ENCODE results near the gene VEZF1.
A peak's percentile ranks its signal among the peaks of the same experiment; 100 is the strongest.
"Not testable (repeated sequence)": the region's sequence is repeated elsewhere in the genome, so short reads cannot be mapped to it uniquely, and the experiment has no call there.

The VEZF1 gene

GRCh38 chr17:57965521-57966160 lies 22.4 kb downstream of the VEZF1 start:
- H3K9ac ChIP-seq (ENCODE audit: low read depth, low read length), result no peak overlapping the region
- no peaks in the 10 kb centered on the region for H3K27me3 ChIP-seq (ENCODE audit: control insufficient read depth, insufficient read depth, low read length)
- H3K9me3 ChIP-seq (replicated peaks; ENCODE audit: low read length), result no peaks in the 10 kb centered on the region
- H3K4me3 ChIP-seq (ENCODE audit: low read length), result no peak overlapping the region
- H3K36me3 ChIP-seq (ENCODE audit: insufficient read depth, low read length), result no peaks in the 10 kb centered on the region
- H3K4me2 ChIP-seq (ENCODE audit: low read length), result no peak overlapping the region
- H3K4me1 ChIP-seq (ENCODE audit: control insufficient read depth, insufficient read depth, low read length), result peaks cover 4% of the 10 kb centered on the region

- Histone ChIP-seq H3K27me3 (ENCODE audit: control insufficient read depth, insufficient read depth, low read length) (peaks cover 3% of the 10 kb centered on the region), H3K36me3 (ENCODE audit: insufficient read depth, low read length) (no peaks in the 10 kb centered on the region), H3K9me3 (replicated peaks; ENCODE audit: low read length) (no peaks in the 10 kb centered on the region), H3K4me3 (ENCODE audit: low read length) (no peak overlapping the region), H3K4me1 (ENCODE audit: control insufficient read depth, insufficient read depth, low read length) (no peaks in the 10 kb centered on the region), H3K9ac (ENCODE audit: low read depth, low read length) (no peak overlapping the region), H3K4me2 (ENCODE audit: low read length) (no peak overlapping the region)
Measured at GRCh38 chr17:57963149-57963511, 24.9 kb downstream of the VEZF1 start.

DNA sequence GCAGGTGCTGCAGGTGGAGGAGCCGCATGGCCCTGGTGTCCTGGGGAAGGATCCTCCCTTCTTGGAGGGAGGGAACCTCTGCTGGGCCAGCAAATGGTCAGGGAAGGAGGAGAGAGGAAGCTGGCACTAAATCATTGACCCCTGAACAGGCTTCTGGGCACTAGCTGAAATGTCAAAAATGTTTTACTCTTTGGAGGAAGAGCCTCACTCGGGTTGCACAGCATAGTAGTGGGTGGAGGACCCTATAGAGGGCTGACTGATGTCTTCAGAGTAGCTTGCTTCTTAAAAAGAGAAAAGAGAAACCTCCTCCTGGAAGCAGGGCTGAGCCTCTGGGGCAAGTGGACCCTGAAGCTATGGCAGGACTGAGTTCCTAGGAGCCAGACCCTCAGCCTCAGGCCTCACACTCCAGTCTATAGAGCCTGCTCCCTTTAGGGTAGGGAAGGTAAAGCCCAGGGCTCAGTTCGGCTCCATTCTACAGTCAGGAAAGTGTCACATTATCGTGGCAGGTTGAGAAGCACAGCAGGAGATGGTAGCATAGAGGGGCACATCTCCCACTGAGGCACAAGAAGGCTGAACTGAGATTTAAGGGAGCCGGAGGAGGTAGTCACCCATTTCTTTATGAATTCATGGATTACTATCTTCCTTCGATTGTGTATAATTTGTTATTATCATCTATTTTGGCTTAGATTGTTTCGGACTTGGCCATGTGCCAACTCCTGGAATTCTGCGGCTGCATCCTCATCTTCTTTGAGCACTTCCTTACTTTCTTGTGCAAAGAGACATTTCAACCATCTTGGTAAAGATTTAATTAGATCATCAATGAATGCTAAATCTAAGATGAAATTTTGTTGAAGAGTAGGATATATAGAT lies 25.5 kb downstream of the VEZF1 start:
- H3K4me3 ChIP-seq (ENCODE audit: low read length), result no peak overlapping the region
- H3K9me3 ChIP-seq (replicated peaks; ENCODE audit: low read length), result no peaks in the 10 kb centered on the region
- H3K4me1 ChIP-seq (ENCODE audit: control insufficient read depth, insufficient read depth, low read length), result no peaks in the 10 kb centered on the region
- no peaks in the 10 kb centered on the region for H3K36me3 ChIP-seq (ENCODE audit: insufficient read depth, low read length)
- H3K9ac ChIP-seq (ENCODE audit: low read depth, low read length), result no peak overlapping the region
- H3K27me3 ChIP-seq (ENCODE audit: control insufficient read depth, insufficient read depth, low read length), result peaks cover 3% of the 10 kb centered on the region
- no peak overlapping the region for H3K4me2 ChIP-seq (ENCODE audit: low read length)

DNA sequence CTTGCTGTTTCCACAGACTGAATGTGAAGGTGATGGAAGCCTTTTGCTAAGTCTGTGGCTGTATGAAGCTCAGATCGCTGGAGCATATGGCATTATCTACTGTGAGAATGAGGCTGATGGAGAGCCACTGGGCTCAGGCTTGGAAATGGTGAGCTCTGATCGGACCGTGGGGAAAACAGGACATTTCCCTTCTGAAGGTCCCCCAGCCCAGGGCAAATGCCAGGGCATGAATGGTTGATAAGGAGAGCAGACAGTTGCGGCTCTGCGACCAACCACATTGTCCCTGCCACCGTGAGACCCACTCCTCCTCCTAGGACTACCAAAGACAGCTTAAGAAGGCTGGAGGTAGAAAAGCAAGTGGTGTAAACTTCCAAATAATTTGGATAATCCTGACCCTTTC lies 28.1 kb downstream of the VEZF1 start:
- Histone ChIP-seq H3K9me3 (replicated peaks; ENCODE audit: low read length) (no peaks in the 10 kb centered on the region), H3K4me2 (ENCODE audit: low read length) (no peak overlapping the region), H3K4me3 (ENCODE audit: low read length) (no peak overlapping the region), H3K9ac (ENCODE audit: low read depth, low read length) (no peak overlapping the region), H3K4me1 (ENCODE audit: control insufficient read depth, insufficient read depth, low read length) (peaks cover 12% of the 10 kb centered on the region), H3K36me3 (ENCODE audit: insufficient read depth, low read length) (no peaks in the 10 kb centered on the region), H3K27me3 (ENCODE audit: control insufficient read depth, insufficient read depth, low read length) (peaks cover 3% of the 10 kb centered on the region)

DNA sequence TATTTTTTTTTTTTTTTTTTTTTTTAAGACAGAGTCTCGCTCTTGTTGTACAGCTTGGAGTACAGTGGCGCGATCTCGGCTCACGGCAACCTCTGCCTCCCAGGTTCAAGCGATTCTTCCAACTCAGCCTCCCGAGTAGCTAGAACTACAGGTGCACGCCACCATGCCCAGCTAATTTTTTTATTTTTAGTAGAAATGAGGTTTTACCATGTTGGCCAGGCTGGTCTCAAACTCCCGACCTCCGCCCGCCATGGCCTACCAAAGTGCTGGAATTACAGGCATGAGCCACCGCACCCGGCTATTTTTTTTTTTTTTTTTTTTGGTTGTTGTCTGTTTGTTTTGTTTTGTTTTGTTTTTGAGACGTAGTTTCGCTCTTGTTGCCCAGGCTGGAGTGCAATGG lies 29.7 kb downstream of the VEZF1 start:
- H3K27me3 ChIP-seq (ENCODE audit: control insufficient read depth, insufficient read depth, low read length); H3K9ac ChIP-seq (ENCODE audit: low read depth, low read length): not testable (repeated sequence)

GRCh38 chr17:57957886-57958285 lies 30.2 kb downstream of the VEZF1 start:
- H3K36me3 ChIP-seq (ENCODE audit: insufficient read depth, low read length), result no peaks in the 10 kb centered on the region
- H3K4me3 ChIP-seq (ENCODE audit: low read length), result no peak overlapping the region
- H3K9ac ChIP-seq (ENCODE audit: low read depth, low read length), result no peak overlapping the region
- H3K4me2 ChIP-seq (ENCODE audit: low read length), result no peak overlapping the region
- H3K4me1 ChIP-seq (ENCODE audit: control insufficient read depth, insufficient read depth, low read length), result peaks cover 28% of the 10 kb centered on the region
- peaks cover 3% of the 10 kb centered on the region for H3K27me3 ChIP-seq (ENCODE audit: control insufficient read depth, insufficient read depth, low read length)
- no peaks in the 10 kb centered on the region for H3K9me3 ChIP-seq (replicated peaks; ENCODE audit: low read length)

More for the DNA sequence above, 29.7 kb downstream of the VEZF1 start:
- H3K4me3 ChIP-seq (ENCODE audit: low read length); H3K4me2 ChIP-seq (ENCODE audit: low read length); H3K9me3 ChIP-seq (replicated peaks; ENCODE audit: low read length); H3K36me3 ChIP-seq (ENCODE audit: insufficient read depth, low read length): not testable (repeated sequence)
- H3K4me1 ChIP-seq (ENCODE audit: control insufficient read depth, insufficient read depth, low read length), result peaks cover 23% of the 10 kb centered on the region

GRCh38 chr17:57957120-57957850 lies 30.8 kb downstream of the VEZF1 start:
- Histone ChIP-seq H3K36me3 (ENCODE audit: insufficient read depth, low read length) (no peaks in the 10 kb centered on the region), H3K4me1 (ENCODE audit: control insufficient read depth, insufficient read depth, low read length) (peaks cover 34% of the 10 kb centered on the region), H3K9me3 (replicated peaks; ENCODE audit: low read length) (no peaks in the 10 kb centered on the region), H3K27me3 (ENCODE audit: control insufficient read depth, insufficient read depth, low read length) (peaks cover 3% of the 10 kb centered on the region), H3K4me2 (ENCODE audit: low read length) (no peak overlapping the region), H3K4me3 (ENCODE audit: low read length) (no peak overlapping the region), H3K9ac (ENCODE audit: low read depth, low read length) (no peak overlapping the region)

DNA sequence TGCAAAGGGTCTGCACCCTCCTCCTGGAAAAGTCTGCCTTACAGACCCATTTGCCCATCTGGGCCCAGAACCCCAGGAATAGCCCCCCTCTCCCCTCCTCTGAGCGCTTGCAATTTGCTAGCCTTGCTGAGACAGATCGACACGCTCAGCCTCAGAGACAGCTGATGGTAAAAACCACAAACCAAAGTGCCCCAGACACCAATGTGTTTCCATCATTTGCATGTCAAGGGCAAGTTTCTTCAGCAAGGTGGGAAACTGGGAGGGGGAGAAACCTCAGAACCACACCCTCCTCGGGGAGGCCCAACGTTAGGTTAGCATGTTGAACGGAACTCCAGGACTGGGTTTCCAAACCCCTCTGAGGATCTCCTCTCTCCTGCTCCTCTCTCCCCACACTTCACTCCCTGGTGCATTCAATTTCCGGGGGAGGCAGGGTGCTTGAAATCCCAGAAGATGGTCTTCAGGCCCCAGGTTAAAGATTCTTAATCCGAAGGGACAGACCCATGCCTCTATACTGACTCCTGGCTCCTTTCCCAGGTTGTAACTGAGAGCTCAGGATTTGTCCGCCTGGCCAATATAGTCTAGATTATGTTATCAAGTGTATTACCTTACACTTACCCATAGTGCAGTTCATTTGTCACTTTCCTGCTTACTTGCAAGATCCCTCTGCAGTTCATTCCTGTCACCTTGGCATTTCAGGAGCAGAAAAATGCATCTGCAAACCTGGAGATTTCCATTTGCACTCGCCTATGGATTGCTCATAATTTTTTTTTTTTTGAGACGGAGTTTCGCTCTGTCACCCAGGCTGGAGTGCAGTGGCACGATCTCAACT lies 31.5 kb downstream of the VEZF1 start:
- H3K9ac ChIP-seq (ENCODE audit: low read depth, low read length), result no peak overlapping the region

DNA sequence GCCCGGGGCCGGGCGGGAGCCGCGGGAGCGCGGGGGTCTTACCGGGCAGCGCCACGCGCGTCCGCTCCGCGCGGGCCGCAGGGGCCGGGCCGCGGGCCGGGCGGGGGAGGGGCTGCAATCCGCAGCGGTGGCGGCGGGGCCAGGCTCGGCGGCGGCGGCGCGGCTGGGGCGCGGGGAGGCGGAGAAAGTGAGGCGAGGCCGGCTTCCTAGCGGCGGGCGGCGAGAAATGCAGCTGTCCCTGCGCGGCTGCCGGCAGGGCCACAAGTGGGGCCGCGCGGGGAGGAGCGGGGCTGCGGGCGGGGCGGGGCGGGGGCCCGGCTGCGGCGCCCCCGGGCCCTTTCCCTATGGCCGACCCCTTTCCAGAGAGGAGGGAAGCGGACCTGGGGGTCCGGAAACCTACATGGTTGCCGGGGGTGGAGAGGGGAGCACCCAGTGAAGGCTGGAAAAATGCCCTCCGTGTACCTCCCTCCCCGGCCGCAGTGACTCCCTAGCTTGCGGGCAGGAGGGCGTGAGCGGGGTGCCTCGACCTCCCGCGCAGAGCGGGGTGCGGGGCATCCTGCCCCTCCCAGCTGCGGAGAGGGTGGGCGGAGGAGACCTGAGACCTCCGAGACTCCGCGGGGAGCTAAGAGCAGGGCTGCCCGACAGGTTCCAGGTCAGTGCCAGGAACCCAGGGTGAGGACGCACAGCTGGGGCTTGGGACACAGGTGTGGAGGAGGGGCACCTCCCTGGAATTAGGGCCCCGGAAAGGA lies 32.7 kb downstream of the VEZF1 start, which contains the start of gene CUEDC1:
Gene CUEDC1 (minus strand): TSS at position 230 of the 749 bp plus-strand sequence. CDS start 69,848 bp downstream, outside the sequence.
- Histone ChIP-seq H3K9me3 (replicated peaks; ENCODE audit: low read length) (no peaks in the 10 kb centered on the region), H3K9ac (ENCODE audit: low read depth, low read length) (peak within 1 kb of the TSS; percentile 89), H3K4me2 (ENCODE audit: low read length) (peak within 1 kb of the TSS; percentile 97), H3K4me3 (ENCODE audit: low read length) (peak within 1 kb of the TSS; percentile 89), H3K4me1 (ENCODE audit: control insufficient read depth, insufficient read depth, low read length) (peaks cover 48% of the 10 kb centered on the region), H3K27me3 (ENCODE audit: control insufficient read depth, insufficient read depth, low read length) (peaks cover 3% of the 10 kb centered on the region), H3K36me3 (ENCODE audit: insufficient read depth, low read length) (no peaks in the 10 kb centered on the region)

More for the DNA sequence above, 31.5 kb downstream of the VEZF1 start:
- Histone ChIP-seq H3K27me3 (ENCODE audit: control insufficient read depth, insufficient read depth, low read length) (peaks cover 3% of the 10 kb centered on the region), H3K36me3 (ENCODE audit: insufficient read depth, low read length) (no peaks in the 10 kb centered on the region), H3K4me2 (ENCODE audit: low read length) (peak overlapping the region; percentile 97), H3K4me3 (ENCODE audit: low read length) (peak overlapping the region; percentile 89), H3K9me3 (replicated peaks; ENCODE audit: low read length) (no peaks in the 10 kb centered on the region), H3K4me1 (ENCODE audit: control insufficient read depth, insufficient read depth, low read length) (peaks cover 38% of the 10 kb centered on the region)

DNA sequence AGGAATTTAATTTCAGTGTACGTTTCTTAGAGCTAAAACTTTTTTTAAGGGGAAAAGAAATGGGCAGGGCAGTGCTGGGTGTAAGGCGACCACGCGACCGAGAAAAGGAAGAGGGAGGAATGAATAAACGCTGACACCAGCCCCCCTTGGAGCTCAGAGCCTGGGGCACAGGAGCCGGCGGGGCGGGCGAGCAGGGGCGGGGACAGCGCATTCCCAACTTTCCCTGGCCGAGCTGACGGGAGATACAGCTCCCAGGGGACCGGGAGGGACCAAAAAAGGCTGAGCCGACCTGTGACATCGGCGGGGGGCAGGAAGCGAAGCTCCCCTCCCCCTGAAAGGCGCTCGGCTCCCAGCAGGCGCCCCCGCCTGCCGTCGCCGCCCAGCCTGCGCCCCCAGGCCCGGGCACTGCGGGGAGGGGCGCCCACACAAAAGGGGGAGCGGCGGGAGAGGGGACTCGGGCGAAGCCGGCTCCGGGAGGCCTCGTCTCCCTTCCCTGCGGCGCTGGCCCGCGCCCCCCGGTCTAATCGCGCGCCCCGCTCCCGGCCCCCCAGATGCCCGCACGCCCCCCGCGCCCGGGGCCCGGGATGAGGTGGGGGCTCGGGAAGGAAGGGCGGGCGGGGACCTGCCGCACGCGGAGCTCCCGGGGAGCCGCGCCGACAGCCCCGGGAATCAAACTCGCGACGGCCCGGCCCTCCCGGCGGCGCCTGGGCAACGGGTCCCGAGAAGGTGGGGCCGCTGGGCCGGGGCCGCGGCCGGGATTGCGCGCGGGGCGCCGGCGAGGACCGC lies 33.5 kb downstream of the VEZF1 start:
- H3K9me3 ChIP-seq (replicated peaks; ENCODE audit: low read length), result no peaks in the 10 kb centered on the region
- H3K4me2 ChIP-seq (ENCODE audit: low read length), result peak overlapping the region; percentile 78
- H3K27me3 ChIP-seq (ENCODE audit: control insufficient read depth, insufficient read depth, low read length), result no peaks in the 10 kb centered on the region
- H3K4me3 ChIP-seq (ENCODE audit: low read length), result peak overlapping the region; percentile 89
- H3K4me1 ChIP-seq (ENCODE audit: control insufficient read depth, insufficient read depth, low read length), result peaks cover 55% of the 10 kb centered on the region
- no peaks in the 10 kb centered on the region for H3K36me3 ChIP-seq (ENCODE audit: insufficient read depth, low read length)
- peak overlapping the region; percentile 89 for H3K9ac ChIP-seq (ENCODE audit: low read depth, low read length)
